ENCODE data around the gene DOCK11. TPM values are rescaled to one million over a fixed set of nuclear protein-coding genes. Genes with fewer than 3 reads are reported as not detected.

DOCK11 gene
- total RNA-seq, 4 donors from 2014 or later: 13.1 to 33.1 (median 25.4) TPM

GRCh38 chrX:118594697-118595420 is 99.2 kb downstream of the DOCK11 start:
- TF ChIP-seq CTCF (IDR thresholded peaks at IDR 0.05) (no peak), POLR2A (IDR thresholded peaks at IDR 0.05) (no peak)
- no peaks in the 10 kb centered on the region for H3K9me3 ChIP-seq
- H3K4me3 ChIP-seq: no peak overlapping the region
- intact Hi-C loops (cut with DNase I; ENCODE audit: low total_unique reads): no loop called here
- no peaks in the 10 kb centered on the region for H3K27me3 ChIP-seq
- DNase-seq: no peak
- no peak overlapping the region for H3K27ac ChIP-seq
- H3K4me1 ChIP-seq: no peaks in the 10 kb centered on the region
- no peaks in the 10 kb centered on the region for H3K36me3 ChIP-seq

- intact Hi-C loops (cut with DNase I; ENCODE audit: low total_unique reads): no loop called here
- no peaks in the 10 kb centered on the region for H3K36me3 ChIP-seq
- H3K9me3 ChIP-seq: no peaks in the 10 kb centered on the region
- H3K4me1 ChIP-seq: no peaks in the 10 kb centered on the region
- no peak for DNase-seq
- no peak for TF ChIP-seq POLR2A (IDR thresholded peaks at IDR 0.05)
- TF ChIP-seq CTCF (IDR thresholded peaks at IDR 0.05): no peak
- no peak overlapping the region for H3K27ac ChIP-seq
- no peak overlapping the region for H3K4me3 ChIP-seq
- no peaks in the 10 kb centered on the region for H3K27me3 ChIP-seq
These were observed 100.0 kb downstream of the DOCK11 start for GRCh38 chrX:118595501-118596042.

GRCh38 chrX:118596390-118596789 is 100.8 kb downstream of the DOCK11 start:
- intact Hi-C loops (cut with DNase I; ENCODE audit: low total_unique reads): no loop called here
- H3K27ac ChIP-seq: no peak overlapping the region
- H3K9me3 ChIP-seq: no peaks in the 10 kb centered on the region
- no peaks in the 10 kb centered on the region for H3K4me1 ChIP-seq
- H3K4me3 ChIP-seq: no peak overlapping the region
- no peak for DNase-seq
- H3K27me3 ChIP-seq: no peaks in the 10 kb centered on the region
- H3K36me3 ChIP-seq: no peaks in the 10 kb centered on the region
- TF ChIP-seq POLR2A (IDR thresholded peaks at IDR 0.05) (no peak), CTCF (IDR thresholded peaks at IDR 0.05) (no peak)

GRCh38 chrX:118603981-118604380 is 108.4 kb downstream of the DOCK11 start:
- H3K27me3 ChIP-seq: no peaks in the 10 kb centered on the region
- TF ChIP-seq CTCF (IDR thresholded peaks at IDR 0.05) (peak; percentile 68 to 76 (median 69)), POLR2A (IDR thresholded peaks at IDR 0.05) (no peak)
- no peaks in the 10 kb centered on the region for H3K36me3 ChIP-seq
- peak; percentile 42 to 43 for DNase-seq
- no peak overlapping the region for H3K4me3 ChIP-seq
- intact Hi-C loops (cut with DNase I; ENCODE audit: low total_unique reads): loop anchor here (5.0 kb wide), 1 partner anchor 147 kb away; no protein-coding TSS in a partner anchor
- H3K27ac ChIP-seq: peak overlapping the region; percentile 17 to 23
- no peaks in the 10 kb centered on the region for H3K9me3 ChIP-seq
- H3K4me1 ChIP-seq: no peaks in the 10 kb centered on the region

GRCh38 chrX:118612290-118612689 is 116.7 kb downstream of the DOCK11 start:
- H3K9me3 ChIP-seq: no peaks in the 10 kb centered on the region
- TF ChIP-seq POLR2A (IDR thresholded peaks at IDR 0.05) (no peak), CTCF (IDR thresholded peaks at IDR 0.05) (no peak)

More at GRCh38 chrX:118612290-118612689, 116.7 kb downstream of the DOCK11 start:
- Histone ChIP-seq H3K27me3 (no peaks in the 10 kb centered on the region), H3K27ac (no peak overlapping the region), H3K36me3 (no peaks in the 10 kb centered on the region), H3K4me3 (no peak overlapping the region), H3K4me1 (no peaks in the 10 kb centered on the region)
- DNase-seq: no peak
- intact Hi-C loops (cut with DNase I; ENCODE audit: low total_unique reads): no loop called here

All from uterus (tissue), 4 donors.